Measurements from ENCODE around the gene ATL3. TPM values are rescaled to one million over a fixed set of nuclear protein-coding genes. Genes with fewer than 3 reads are reported as not detected.

Gene ATL3
- total and polyA plus RNA-seq, 4 donors: 5.9 to 33.6 (median 16.2) TPM

DNA sequence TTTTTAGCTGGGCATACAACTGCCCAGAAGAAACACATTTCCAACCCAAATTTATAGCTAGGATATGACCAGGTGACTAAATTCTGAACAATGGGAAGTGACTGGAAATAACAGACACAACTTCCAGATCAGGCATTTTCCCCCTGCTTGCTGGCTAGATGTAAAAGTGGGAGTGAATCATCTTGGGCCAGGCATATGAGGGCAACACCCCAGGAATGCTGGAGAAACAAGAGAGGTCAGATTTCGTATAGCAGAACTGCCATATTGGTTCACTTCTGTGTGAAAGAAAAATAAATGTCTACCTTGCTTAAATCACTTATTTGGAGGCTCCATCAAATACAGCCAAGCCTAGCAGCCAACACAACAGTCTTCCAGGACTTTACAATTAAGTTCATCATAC lies 7.4 kb downstream of the ATL3 start:
- 0% methylated on average over 1 of the region's 1 CpG for WGBS
- DNase-seq (ENCODE audit: low spot score): no peak
- Histone ChIP-seq H3K36me3 (ENCODE audit: control insufficient read depth in 4 of 4, insufficient read depth in 3 of 4, low read depth in 1 of 4, low read length in 3 of 4) (peaks cover 0 to 2% (median 0%) of the 10 kb centered on the region in 4 donors), H3K27me3 (ENCODE audit: control insufficient read depth in 4 of 4, insufficient read depth in 4 of 4, low read length in 3 of 4) (no peaks in the 10 kb centered on the region), H3K27ac (ENCODE audit: low read depth in 1 of 2, low read length in 2 of 2) (no peak overlapping the region), H3K4me3 (ENCODE audit: low read depth in 1 of 3, low read length in 3 of 3) (no peak overlapping the region), H3K9me3 (ENCODE audit: control insufficient read depth in 4 of 4, low read length in 3 of 4) (no peaks in the 10 kb centered on the region), H3K9ac (ENCODE audit: low read depth in 1 of 2, low read length in 2 of 2) (no peak overlapping the region), H3K4me1 (ENCODE audit: control insufficient read depth in 4 of 4, insufficient read depth in 4 of 4, low read length in 3 of 4) (peaks cover 0 to 3% (median 0%) of the 10 kb centered on the region in 4 donors)
- TF ChIP-seq GABPA (IDR thresholded peaks at IDR 0.05 in 1 of 2, conservative IDR thresholded peaks at IDR 0.05 in 1 of 2): no peak
- TF ChIP-seq TAF1 (conservative IDR thresholded peaks at IDR 0.05): no peak
- no peak for TF ChIP-seq YY1 (IDR thresholded peaks at IDR 0.05)
- no peak for TF ChIP-seq FOXA2 (IDR thresholded peaks at IDR 0.05)
- TF ChIP-seq RAD21 (IDR thresholded peaks at IDR 0.05): no peak
- TF ChIP-seq, protein P1, sequence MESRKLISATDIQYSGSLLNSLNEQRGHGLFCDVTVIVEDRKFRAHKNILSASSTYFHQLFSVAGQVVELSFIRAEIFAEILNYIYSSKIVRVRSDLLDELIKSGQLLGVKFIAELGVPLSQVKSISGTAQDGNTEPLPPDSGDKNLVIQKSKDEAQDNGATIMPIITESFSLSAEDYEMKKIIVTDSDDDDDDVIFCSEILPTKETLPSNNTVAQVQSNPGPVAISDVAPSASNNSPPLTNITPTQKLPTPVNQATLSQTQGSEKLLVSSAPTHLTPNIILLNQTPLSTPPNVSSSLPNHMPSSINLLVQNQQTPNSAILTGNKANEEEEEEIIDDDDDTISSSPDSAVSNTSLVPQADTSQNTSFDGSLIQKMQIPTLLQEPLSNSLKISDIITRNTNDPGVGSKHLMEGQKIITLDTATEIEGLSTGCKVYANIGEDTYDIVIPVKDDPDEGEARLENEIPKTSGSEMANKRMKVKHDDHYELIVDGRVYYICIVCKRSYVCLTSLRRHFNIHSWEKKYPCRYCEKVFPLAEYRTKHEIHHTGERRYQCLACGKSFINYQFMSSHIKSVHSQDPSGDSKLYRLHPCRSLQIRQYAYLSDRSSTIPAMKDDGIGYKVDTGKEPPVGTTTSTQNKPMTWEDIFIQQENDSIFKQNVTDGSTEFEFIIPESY (IDR thresholded peaks at IDR 0.05): no peak
- no peak for TF ChIP-seq JUND (IDR thresholded peaks at IDR 0.05)
- TF ChIP-seq, protein P2, sequence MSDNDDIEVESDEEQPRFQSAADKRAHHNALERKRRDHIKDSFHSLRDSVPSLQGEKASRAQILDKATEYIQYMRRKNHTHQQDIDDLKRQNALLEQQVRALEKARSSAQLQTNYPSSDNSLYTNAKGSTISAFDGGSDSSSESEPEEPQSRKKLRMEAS (IDR thresholded peaks at IDR 0.05): no peak
- no peak for TF ChIP-seq NR2F2 (IDR thresholded peaks at IDR 0.05)
- TF ChIP-seq RXRA (IDR thresholded peaks at IDR 0.05): no peak
- no peak for TF ChIP-seq FOXA1 (IDR thresholded peaks at IDR 0.05)
- TF ChIP-seq SP1 (IDR thresholded peaks at IDR 0.05): no peak
- TF ChIP-seq, protein P3, sequence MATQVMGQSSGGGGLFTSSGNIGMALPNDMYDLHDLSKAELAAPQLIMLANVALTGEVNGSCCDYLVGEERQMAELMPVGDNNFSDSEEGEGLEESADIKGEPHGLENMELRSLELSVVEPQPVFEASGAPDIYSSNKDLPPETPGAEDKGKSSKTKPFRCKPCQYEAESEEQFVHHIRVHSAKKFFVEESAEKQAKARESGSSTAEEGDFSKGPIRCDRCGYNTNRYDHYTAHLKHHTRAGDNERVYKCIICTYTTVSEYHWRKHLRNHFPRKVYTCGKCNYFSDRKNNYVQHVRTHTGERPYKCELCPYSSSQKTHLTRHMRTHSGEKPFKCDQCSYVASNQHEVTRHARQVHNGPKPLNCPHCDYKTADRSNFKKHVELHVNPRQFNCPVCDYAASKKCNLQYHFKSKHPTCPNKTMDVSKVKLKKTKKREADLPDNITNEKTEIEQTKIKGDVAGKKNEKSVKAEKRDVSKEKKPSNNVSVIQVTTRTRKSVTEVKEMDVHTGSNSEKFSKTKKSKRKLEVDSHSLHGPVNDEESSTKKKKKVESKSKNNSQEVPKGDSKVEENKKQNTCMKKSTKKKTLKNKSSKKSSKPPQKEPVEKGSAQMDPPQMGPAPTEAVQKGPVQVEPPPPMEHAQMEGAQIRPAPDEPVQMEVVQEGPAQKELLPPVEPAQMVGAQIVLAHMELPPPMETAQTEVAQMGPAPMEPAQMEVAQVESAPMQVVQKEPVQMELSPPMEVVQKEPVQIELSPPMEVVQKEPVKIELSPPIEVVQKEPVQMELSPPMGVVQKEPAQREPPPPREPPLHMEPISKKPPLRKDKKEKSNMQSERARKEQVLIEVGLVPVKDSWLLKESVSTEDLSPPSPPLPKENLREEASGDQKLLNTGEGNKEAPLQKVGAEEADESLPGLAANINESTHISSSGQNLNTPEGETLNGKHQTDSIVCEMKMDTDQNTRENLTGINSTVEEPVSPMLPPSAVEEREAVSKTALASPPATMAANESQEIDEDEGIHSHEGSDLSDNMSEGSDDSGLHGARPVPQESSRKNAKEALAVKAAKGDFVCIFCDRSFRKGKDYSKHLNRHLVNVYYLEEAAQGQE (IDR thresholded peaks at IDR 0.05): no peak
- TF ChIP-seq, protein P4, sequence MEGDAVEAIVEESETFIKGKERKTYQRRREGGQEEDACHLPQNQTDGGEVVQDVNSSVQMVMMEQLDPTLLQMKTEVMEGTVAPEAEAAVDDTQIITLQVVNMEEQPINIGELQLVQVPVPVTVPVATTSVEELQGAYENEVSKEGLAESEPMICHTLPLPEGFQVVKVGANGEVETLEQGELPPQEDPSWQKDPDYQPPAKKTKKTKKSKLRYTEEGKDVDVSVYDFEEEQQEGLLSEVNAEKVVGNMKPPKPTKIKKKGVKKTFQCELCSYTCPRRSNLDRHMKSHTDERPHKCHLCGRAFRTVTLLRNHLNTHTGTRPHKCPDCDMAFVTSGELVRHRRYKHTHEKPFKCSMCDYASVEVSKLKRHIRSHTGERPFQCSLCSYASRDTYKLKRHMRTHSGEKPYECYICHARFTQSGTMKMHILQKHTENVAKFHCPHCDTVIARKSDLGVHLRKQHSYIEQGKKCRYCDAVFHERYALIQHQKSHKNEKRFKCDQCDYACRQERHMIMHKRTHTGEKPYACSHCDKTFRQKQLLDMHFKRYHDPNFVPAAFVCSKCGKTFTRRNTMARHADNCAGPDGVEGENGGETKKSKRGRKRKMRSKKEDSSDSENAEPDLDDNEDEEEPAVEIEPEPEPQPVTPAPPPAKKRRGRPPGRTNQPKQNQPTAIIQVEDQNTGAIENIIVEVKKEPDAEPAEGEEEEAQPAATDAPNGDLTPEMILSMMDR (IDR thresholded peaks at IDR 0.05; ENCODE audit: low read depth, low read length, missing input control): no peak
- TF ChIP-seq, protein P5, sequence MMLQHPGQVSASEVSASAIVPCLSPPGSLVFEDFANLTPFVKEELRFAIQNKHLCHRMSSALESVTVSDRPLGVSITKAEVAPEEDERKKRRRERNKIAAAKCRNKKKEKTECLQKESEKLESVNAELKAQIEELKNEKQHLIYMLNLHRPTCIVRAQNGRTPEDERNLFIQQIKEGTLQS (IDR thresholded peaks at IDR 0.05): no peak
- TF ChIP-seq EGR1 (IDR thresholded peaks at IDR 0.05; ENCODE audit: low read depth in 2 of 2): no peak

DNA sequence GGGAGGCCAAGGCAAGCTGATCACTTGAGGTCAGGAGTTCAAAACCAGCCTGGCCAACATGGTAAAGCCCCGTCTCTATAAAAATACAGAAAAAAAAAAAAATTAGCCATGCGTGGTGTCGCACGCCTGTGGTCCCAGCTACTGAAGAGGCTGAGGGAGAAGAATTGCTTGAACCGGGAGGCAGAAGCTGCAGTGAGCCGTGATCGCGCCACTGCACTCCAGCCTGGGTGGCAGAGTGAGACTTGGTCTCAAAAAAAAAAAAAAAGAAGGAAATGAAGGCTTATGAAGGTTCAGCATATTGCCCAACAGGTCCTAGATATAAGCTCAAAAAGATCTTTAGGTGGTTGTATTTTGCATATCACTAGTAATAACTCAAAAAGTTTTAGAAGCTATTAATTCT lies 10.2 kb downstream of the ATL3 start:
- no peaks in the 10 kb centered on the region for H3K9me3 ChIP-seq (ENCODE audit: control insufficient read depth in 4 of 4, low read length in 3 of 4)
- no peaks in the 10 kb centered on the region for H3K27me3 ChIP-seq (ENCODE audit: control insufficient read depth in 4 of 4, insufficient read depth in 4 of 4, low read length in 3 of 4)
- no peak for DNase-seq (ENCODE audit: low spot score)
- 96% methylated on average over 8 of the region's 8 CpGs for WGBS
- H3K27ac ChIP-seq (ENCODE audit: low read depth in 1 of 2, low read length in 2 of 2): no peak overlapping the region
- no peak overlapping the region for H3K4me3 ChIP-seq (ENCODE audit: low read depth in 1 of 3, low read length in 3 of 3)
- H3K36me3 ChIP-seq (ENCODE audit: control insufficient read depth in 4 of 4, insufficient read depth in 3 of 4, low read depth in 1 of 4, low read length in 3 of 4): peaks cover 0 to 12% (median 3%) of the 10 kb centered on the region in 4 donors
- no peak overlapping the region for H3K9ac ChIP-seq (ENCODE audit: low read depth in 1 of 2, low read length in 2 of 2)
- H3K4me1 ChIP-seq (ENCODE audit: control insufficient read depth in 4 of 4, insufficient read depth in 4 of 4, low read length in 3 of 4): no peaks in the 10 kb centered on the region
- TF ChIP-seq, protein P2 (IDR thresholded peaks at IDR 0.05): no peak
- no peak for TF ChIP-seq FOXA2 (IDR thresholded peaks at IDR 0.05)
- no peak for TF ChIP-seq TAF1 (conservative IDR thresholded peaks at IDR 0.05)
- TF ChIP-seq HNF4G (IDR thresholded peaks at IDR 0.05): no peak
- no peak for TF ChIP-seq NR2F2 (IDR thresholded peaks at IDR 0.05)
- TF ChIP-seq HNF4A (conservative IDR thresholded peaks at IDR 0.05): no peak
- no peak for TF ChIP-seq SP1 (IDR thresholded peaks at IDR 0.05)
- TF ChIP-seq, protein P4 (IDR thresholded peaks at IDR 0.05; ENCODE audit: low read depth, low read length, missing input control): no peak
- TF ChIP-seq, protein P3 (IDR thresholded peaks at IDR 0.05): no peak
- TF ChIP-seq GABPA (IDR thresholded peaks at IDR 0.05 in 1 of 2, conservative IDR thresholded peaks at IDR 0.05 in 1 of 2): no peak
- no peak for TF ChIP-seq RAD21 (IDR thresholded peaks at IDR 0.05)

All from liver (tissue), 9 donors.